ENCODE data around the gene TREX2. TPM values are rescaled to one million over a fixed set of nuclear protein-coding genes. Genes with fewer than 3 reads are reported as not detected.

Gene TREX2
- total and polyA plus RNA-seq, 2 donors (not counting 1 experiment from before 2014, with no cell fraction given): 3.3 to 3.8 TPM

- H3K9me3 Mint-ChIP-seq (ENCODE audit: insufficient read depth): no peaks in the 10 kb centered on the region
- no peaks in the 10 kb centered on the region for H3K4me1 ChIP-seq (ENCODE audit: control insufficient read depth in 2 of 2, insufficient read depth in 2 of 2, low read length in 2 of 2)
- H3K27ac Mint-ChIP-seq: no peak overlapping the region
- ChIA-PET CTCF (interaction anchor here (0.6 to 0.7 kb wide), 2 partner anchors 214 to 505 kb away, joined by 3 read pairs; no protein-coding TSS in a partner anchor), POLR2A (no interaction called here)
- H3K36me3 ChIP-seq (replicated peaks in 1 of 2; ENCODE audit: control extremely low read depth in 1 of 2, control insufficient read depth in 1 of 2, extremely low read depth in 1 of 2, insufficient read depth in 2 of 2, low read length in 1 of 2): peaks cover 0 to 6% of the 10 kb centered on the region in 2 experiments
- H2AFZ ChIP-seq (ENCODE audit: insufficient read depth, low read depth, low read length, poor library complexity, severe bottlenecking): no peak overlapping the region
- intact Hi-C loops (cut with micrococcal nuclease): no loop called here
- H3K4me3 ChIP-seq (ENCODE audit: control extremely low read depth in 1 of 5, extremely low read depth in 1 of 5, insufficient read depth in 1 of 5, low read depth in 2 of 5, low read length in 4 of 5): no peak overlapping the region
- ATAC-seq (ENCODE audit: low read depth) (no peak), DNase-seq (no peak)
- no peaks in the 10 kb centered on the region for H3K27me3 ChIP-seq (replicated peaks in 1 of 4; ENCODE audit: control extremely low read depth in 1 of 4, control insufficient read depth in 3 of 4, insufficient read depth in 4 of 4, low read length in 3 of 4)
- no peak overlapping the region for H3K9ac ChIP-seq (ENCODE audit: low read length)
- no peak overlapping the region for H3K27ac ChIP-seq (ENCODE audit: low read length in 2 of 2)
- no peaks in the 10 kb centered on the region for H4K20me1 ChIP-seq (ENCODE audit: control insufficient read depth, insufficient read depth, low read length, poor library complexity, severe bottlenecking)
- H3K27me3 Mint-ChIP-seq: no peaks in the 10 kb centered on the region
- no peaks in the 10 kb centered on the region for H3K79me2 ChIP-seq (ENCODE audit: control insufficient read depth, insufficient read depth, low read length)
- H3K4me2 ChIP-seq (replicated peaks; ENCODE audit: low read depth, low read length, poor library complexity, severe bottlenecking): no peak overlapping the region
- TF ChIP-seq CTCF (IDR thresholded peaks at IDR 0.05): no peak
- TF ChIP-seq EZH2 (IDR thresholded peaks at IDR 0.05; ENCODE audit: borderline replicate concordance, insufficient read depth, low read depth, low read length, poor library complexity, severe bottlenecking): no peak
- H3K4me1 Mint-ChIP-seq: no peaks in the 10 kb centered on the region
- 100% methylated on average over 4 of the region's 9 CpGs for WGBS (ENCODE audit: insufficient coverage)
- no peak overlapping the region for H3K4me3 Mint-ChIP-seq
- no peaks in the 10 kb centered on the region for H3K9me3 ChIP-seq (ENCODE audit: control extremely low read depth in 1 of 3, control insufficient read depth in 2 of 3, insufficient read depth in 1 of 3, low read length in 2 of 3)
Measured at GRCh38 chrX:153456704-153457103, 10.8 kb upstream of the TREX2 start.

- 98% methylated on average over 6 of the region's 12 CpGs for WGBS (ENCODE audit: insufficient coverage)
Measured at GRCh38 chrX:153456161-153456560, 10.3 kb upstream of the TREX2 start.

More at GRCh38 chrX:153456161-153456560, 10.3 kb upstream of the TREX2 start:
- Mint-ChIP-seq H3K4me3 (no peak overlapping the region), H3K4me1 (no peaks in the 10 kb centered on the region), H3K27me3 (no peaks in the 10 kb centered on the region), H3K9me3 (ENCODE audit: insufficient read depth) (no peaks in the 10 kb centered on the region), H3K27ac (no peak overlapping the region)
- ATAC-seq (ENCODE audit: low read depth) (no peak), DNase-seq (no peak)
- intact Hi-C loops (cut with micrococcal nuclease): no loop called here
- H4K20me1 ChIP-seq (ENCODE audit: control insufficient read depth, insufficient read depth, low read length, poor library complexity, severe bottlenecking): no peaks in the 10 kb centered on the region
- peaks cover 0 to 7% of the 10 kb centered on the region in 2 experiments for H3K36me3 ChIP-seq (replicated peaks in 1 of 2; ENCODE audit: control extremely low read depth in 1 of 2, control insufficient read depth in 1 of 2, extremely low read depth in 1 of 2, insufficient read depth in 2 of 2, low read length in 1 of 2)
- H3K27ac ChIP-seq (ENCODE audit: low read length in 2 of 2): no peak overlapping the region
- H3K79me2 ChIP-seq (ENCODE audit: control insufficient read depth, insufficient read depth, low read length): no peaks in the 10 kb centered on the region
- ChIA-PET CTCF (interaction anchor here (0.6 to 0.7 kb wide), 2 partner anchors 214 to 504 kb away, joined by 3 read pairs; no protein-coding TSS in a partner anchor), POLR2A (no interaction called here)
- H3K4me1 ChIP-seq (ENCODE audit: control insufficient read depth in 2 of 2, insufficient read depth in 2 of 2, low read length in 2 of 2): no peaks in the 10 kb centered on the region
- H2AFZ ChIP-seq (ENCODE audit: insufficient read depth, low read depth, low read length, poor library complexity, severe bottlenecking): no peak overlapping the region
- no peak overlapping the region for H3K4me2 ChIP-seq (replicated peaks; ENCODE audit: low read depth, low read length, poor library complexity, severe bottlenecking)
- H3K27me3 ChIP-seq (replicated peaks in 1 of 4; ENCODE audit: control extremely low read depth in 1 of 4, control insufficient read depth in 3 of 4, insufficient read depth in 4 of 4, low read length in 3 of 4): no peaks in the 10 kb centered on the region
- no peak overlapping the region for H3K4me3 ChIP-seq (ENCODE audit: control extremely low read depth in 1 of 5, extremely low read depth in 1 of 5, insufficient read depth in 1 of 5, low read depth in 2 of 5, low read length in 4 of 5)
- TF ChIP-seq CTCF (IDR thresholded peaks at IDR 0.05): no peak
- no peak for TF ChIP-seq EZH2 (IDR thresholded peaks at IDR 0.05; ENCODE audit: borderline replicate concordance, insufficient read depth, low read depth, low read length, poor library complexity, severe bottlenecking)
- H3K9ac ChIP-seq (ENCODE audit: low read length): no peak overlapping the region
- no peaks in the 10 kb centered on the region for H3K9me3 ChIP-seq (ENCODE audit: control extremely low read depth in 1 of 3, control insufficient read depth in 2 of 3, insufficient read depth in 1 of 3, low read length in 2 of 3)
